NCI-H1930 (cell line): ENCODE measurements around the gene C6orf15.
A peak's percentile ranks its signal among the peaks of the same experiment; 100 is the strongest.

Experiments used
- DNase-seq, 2 experiments: peaks; one replicate each; lab custom pipeline; 2025; lab: John Stamatoyannopoulos, UW

The C6orf15 gene

GRCh38 chr6:31107052-31107451 is 5.3 kb downstream of the C6orf15 start:
- no peak for DNase-seq

GRCh38 chr6:31103136-31103535 is 9.2 kb downstream of the C6orf15 start:
- DNase-seq: no peak

- DNase-seq: no peak
These were observed 13.9 kb downstream of the C6orf15 start for GRCh38 chr6:31098449-31098938.

- no peak for DNase-seq
These were observed 15.7 kb downstream of the C6orf15 start for GRCh38 chr6:31096656-31097055.

GRCh38 chr6:31096215-31096614 is 16.2 kb downstream of the C6orf15 start:
- no peak for DNase-seq

GRCh38 chr6:31094389-31094881 is 17.9 kb downstream of the C6orf15 start:
- DNase-seq: no peak

- DNase-seq: no peak
These were observed 19.4 kb downstream of the C6orf15 start for GRCh38 chr6:31092769-31093505.

- no peak for DNase-seq
These were observed 20.1 kb downstream of the C6orf15 start for GRCh38 chr6:31092238-31092637.

GRCh38 chr6:31091680-31092079 is 20.7 kb downstream of the C6orf15 start:
- DNase-seq: no peak

- DNase-seq: no peak
These were observed 21.4 kb downstream of the C6orf15 start for GRCh38 chr6:31090973-31091364.

GRCh38 chr6:31090275-31090972 is 22.0 kb downstream of the C6orf15 start:
- no peak for DNase-seq

GRCh38 chr6:31087494-31088089 is 24.8 kb downstream of the C6orf15 start:
- peak; percentile 60 to 85 for DNase-seq

GRCh38 chr6:31086788-31087440 is 25.5 kb downstream of the C6orf15 start:
- DNase-seq: no peak

GRCh38 chr6:31083742-31084354 is 28.5 kb downstream of the C6orf15 start:
- no peak for DNase-seq

GRCh38 chr6:31081872-31082271 is 30.5 kb downstream of the C6orf15 start:
- no peak for DNase-seq

GRCh38 chr6:31079656-31080261 is 32.6 kb downstream of the C6orf15 start:
- peak; percentile 28 to 56 for DNase-seq

- DNase-seq: no peak
These were observed 35.8 kb downstream of the C6orf15 start for GRCh38 chr6:31076611-31077010.

GRCh38 chr6:31075528-31075927 is 36.8 kb downstream of the C6orf15 start:
- DNase-seq: no peak

- no peak for DNase-seq
These were observed 38.0 kb downstream of the C6orf15 start for GRCh38 chr6:31074401-31074800.

- peak; percentile 22 to 44 for DNase-seq
These were observed 41.6 kb downstream of the C6orf15 start for GRCh38 chr6:31070711-31071197.

GRCh38 chr6:31068669-31069340 is 43.6 kb downstream of the C6orf15 start:
- peak; percentile 47 to 56 for DNase-seq
